SK-N-SH treated with all-trans-retinoic acid at 6 μM for 48 hours (cell line): ENCODE results near the gene FXYD6.

ENCODE experiments used
- BACH2 ChIP-seq: fragments of 250-450 bp; sonication (Bioruptor Pico); IDR thresholded peaks from 2 replicates; pipeline ENCODE4 v1.9.0; 2021; ENCODE audit warnings: mild to moderate bottlenecking, borderline replicate concordance
- CSDC2 ChIP-seq: fragments of 250-450 bp; sonication (Bioruptor Pico); IDR thresholded peaks from 2 replicates; pipeline ENCODE4 v1.5.0; 2020; ENCODE audit warnings: mild to moderate bottlenecking, moderate library complexity
- GLIS3 ChIP-seq: fragments of 250-450 bp; sonication (Bioruptor Pico); IDR thresholded peaks from 2 replicates; pipeline ENCODE4 v1.5.0; 2020; ENCODE audit warnings: mild to moderate bottlenecking, moderate library complexity
- OSR1 ChIP-seq: fragments of 250-450 bp; sonication (Bioruptor Pico); IDR thresholded peaks from 2 replicates; pipeline ENCODE4 v1.8.0; 2022; ENCODE audit warnings: moderate library complexity, mild to moderate bottlenecking, inconsistent platforms
- PPARA ChIP-seq: fragments of 250-450 bp; sonication (Bioruptor Pico); IDR thresholded peaks from 2 replicates; pipeline ENCODE4 v1.5.0; 2020; ENCODE audit warnings: mild to moderate bottlenecking, borderline replicate concordance
- TCF4 ChIP-seq: fragments of 250-450 bp; sonication (Bioruptor Pico); IDR thresholded peaks from 2 replicates; pipeline ENCODE4 v1.8.0; 2021; ENCODE audit warnings: mild to moderate bottlenecking, moderate library complexity, borderline replicate concordance
- ZFP30 ChIP-seq: fragments of 450-650 bp; formaldehyde crosslinking; IDR thresholded peaks from 2 replicates; pipeline ENCODE4 v1.5.0; 2022; ENCODE audit warnings: mild to moderate bottlenecking, moderate library complexity
- ZNF565 ChIP-seq: fragments of 450-650 bp; formaldehyde crosslinking; conservative IDR thresholded peaks from 2 replicates; pipeline ENCODE4 v1.5.0; 2020; ENCODE audit warnings: low read depth, mild to moderate bottlenecking, moderate library complexity
- ZNF70 ChIP-seq: fragments of 450-650 bp; formaldehyde crosslinking; IDR thresholded peaks from 2 replicates; pipeline ENCODE4 v1.5.0; 2020; ENCODE audit warnings: mild to moderate bottlenecking, moderate library complexity
- ZNF8 ChIP-seq: fragments of 450-650 bp; formaldehyde crosslinking; IDR thresholded peaks from 2 replicates; pipeline ENCODE4 v1.5.0; 2020; ENCODE audit warnings: mild to moderate bottlenecking, moderate library complexity
- TF ChIP-seq, protein P1 (sequence below): fragments of 250-450 bp; sonication (Bioruptor Pico); IDR thresholded peaks from 2 replicates; pipeline ENCODE4 v1.5.1; 2021; ENCODE audit warnings: mild to moderate bottlenecking, moderate library complexity
- TF ChIP-seq, protein P2 (sequence below): fragments of 250-450 bp; sonication (Bioruptor Pico); IDR thresholded peaks from 2 replicates; pipeline ENCODE4 v1.5.1; 2020; ENCODE audit warnings: low read depth, mild to moderate bottlenecking, moderate library complexity
- TF ChIP-seq, protein P3 (sequence below): fragments of 250-450 bp; sonication (Bioruptor Pico); IDR thresholded peaks from 2 replicates; pipeline ENCODE4 v1.8.0; 2020; ENCODE audit warnings: mild to moderate bottlenecking, moderate library complexity, borderline replicate concordance

DNA sequence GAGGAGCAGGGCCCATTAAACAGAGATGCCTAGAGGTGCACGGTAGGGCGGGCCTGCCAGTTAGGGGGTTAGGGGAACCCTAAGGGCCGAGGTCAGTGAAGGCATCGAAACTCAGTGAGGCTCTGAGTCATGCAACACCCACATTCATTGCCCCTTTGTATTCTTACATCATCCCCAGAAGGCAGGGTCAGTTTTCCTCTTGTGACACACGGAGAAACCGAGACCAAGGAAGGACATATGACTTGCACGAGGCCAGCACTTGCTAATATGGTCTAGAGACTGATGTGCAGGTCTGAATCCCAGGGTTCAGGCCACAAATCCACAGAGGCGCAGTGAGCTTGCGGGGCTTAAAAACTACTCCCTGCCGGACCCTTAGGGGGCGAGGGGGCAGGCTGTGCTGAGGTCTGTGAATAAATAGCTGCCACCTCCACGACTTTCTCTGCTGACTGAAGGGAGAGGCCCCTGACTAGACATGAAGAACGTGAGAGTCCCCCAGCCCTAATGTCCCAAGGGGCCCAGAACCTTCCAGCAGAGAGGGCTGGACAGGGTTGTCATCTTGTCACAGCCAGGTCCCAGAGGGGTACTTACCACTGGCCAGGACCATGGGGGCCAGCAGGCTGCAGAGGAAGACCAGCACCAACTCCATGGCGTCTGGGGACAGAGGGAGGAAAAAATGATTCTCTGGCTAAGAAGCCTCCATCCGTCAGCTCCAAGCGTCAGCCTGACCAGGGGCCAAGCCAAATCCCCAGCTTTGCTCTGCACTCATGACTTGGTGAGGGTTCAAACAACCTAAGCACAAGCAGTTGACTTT is 34.1 kb downstream of the FXYD6 start:
- no peak for TF ChIP-seq BACH2
- no peak for TF ChIP-seq OSR1
- TF ChIP-seq TCF4 (CRISPR knock-in tag), result no peak
- no peak for TF ChIP-seq ZNF70 (CRISPR knock-in tag)
- TF ChIP-seq CSDC2 (CRISPR knock-in tag), result no peak
- no peak for TF ChIP-seq ZNF8
- TF ChIP-seq, protein P1, sequence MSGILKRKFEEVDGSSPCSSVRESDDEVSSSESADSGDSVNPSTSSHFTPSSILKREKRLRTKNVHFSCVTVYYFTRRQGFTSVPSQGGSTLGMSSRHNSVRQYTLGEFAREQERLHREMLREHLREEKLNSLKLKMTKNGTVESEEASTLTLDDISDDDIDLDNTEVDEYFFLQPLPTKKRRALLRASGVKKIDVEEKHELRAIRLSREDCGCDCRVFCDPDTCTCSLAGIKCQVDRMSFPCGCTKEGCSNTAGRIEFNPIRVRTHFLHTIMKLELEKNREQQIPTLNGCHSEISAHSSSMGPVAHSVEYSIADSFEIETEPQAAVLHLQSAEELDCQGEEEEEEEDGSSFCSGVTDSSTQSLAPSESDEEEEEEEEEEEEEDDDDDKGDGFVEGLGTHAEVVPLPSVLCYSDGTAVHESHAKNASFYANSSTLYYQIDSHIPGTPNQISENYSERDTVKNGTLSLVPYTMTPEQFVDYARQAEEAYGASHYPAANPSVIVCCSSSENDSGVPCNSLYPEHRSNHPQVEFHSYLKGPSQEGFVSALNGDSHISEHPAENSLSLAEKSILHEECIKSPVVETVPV (CRISPR knock-in tag), result no peak
- TF ChIP-seq, protein P2, sequence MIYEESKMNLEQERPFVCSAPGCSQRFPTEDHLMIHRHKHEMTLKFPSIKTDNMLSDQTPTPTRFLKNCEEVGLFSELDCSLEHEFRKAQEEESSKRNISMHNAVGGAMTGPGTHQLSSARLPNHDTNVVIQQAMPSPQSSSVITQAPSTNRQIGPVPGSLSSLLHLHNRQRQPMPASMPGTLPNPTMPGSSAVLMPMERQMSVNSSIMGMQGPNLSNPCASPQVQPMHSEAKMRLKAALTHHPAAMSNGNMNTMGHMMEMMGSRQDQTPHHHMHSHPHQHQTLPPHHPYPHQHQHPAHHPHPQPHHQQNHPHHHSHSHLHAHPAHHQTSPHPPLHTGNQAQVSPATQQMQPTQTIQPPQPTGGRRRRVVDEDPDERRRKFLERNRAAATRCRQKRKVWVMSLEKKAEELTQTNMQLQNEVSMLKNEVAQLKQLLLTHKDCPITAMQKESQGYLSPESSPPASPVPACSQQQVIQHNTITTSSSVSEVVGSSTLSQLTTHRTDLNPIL (CRISPR knock-in tag), result no peak
- TF ChIP-seq, protein P3, sequence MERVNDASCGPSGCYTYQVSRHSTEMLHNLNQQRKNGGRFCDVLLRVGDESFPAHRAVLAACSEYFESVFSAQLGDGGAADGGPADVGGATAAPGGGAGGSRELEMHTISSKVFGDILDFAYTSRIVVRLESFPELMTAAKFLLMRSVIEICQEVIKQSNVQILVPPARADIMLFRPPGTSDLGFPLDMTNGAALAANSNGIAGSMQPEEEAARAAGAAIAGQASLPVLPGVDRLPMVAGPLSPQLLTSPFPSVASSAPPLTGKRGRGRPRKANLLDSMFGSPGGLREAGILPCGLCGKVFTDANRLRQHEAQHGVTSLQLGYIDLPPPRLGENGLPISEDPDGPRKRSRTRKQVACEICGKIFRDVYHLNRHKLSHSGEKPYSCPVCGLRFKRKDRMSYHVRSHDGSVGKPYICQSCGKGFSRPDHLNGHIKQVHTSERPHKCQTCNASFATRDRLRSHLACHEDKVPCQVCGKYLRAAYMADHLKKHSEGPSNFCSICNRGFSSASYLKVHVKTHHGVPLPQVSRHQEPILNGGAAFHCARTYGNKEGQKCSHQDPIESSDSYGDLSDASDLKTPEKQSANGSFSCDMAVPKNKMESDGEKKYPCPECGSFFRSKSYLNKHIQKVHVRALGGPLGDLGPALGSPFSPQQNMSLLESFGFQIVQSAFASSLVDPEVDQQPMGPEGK (CRISPR knock-in tag), result no peak
- no peak for TF ChIP-seq PPARA
- TF ChIP-seq GLIS3, result no peak
- TF ChIP-seq ZNF565, result no peak
- no peak for TF ChIP-seq ZFP30
